CD14-positive monocyte (primary cell): ENCODE data around the gene PLCL2. TPM values are rescaled to one million over a fixed set of nuclear protein-coding genes. Genes with fewer than 3 reads are reported as not detected.
A peak's percentile ranks its signal among the peaks of the same experiment; 100 is the strongest.
"Not testable (repeated sequence)": the region's sequence is repeated elsewhere in the genome, so short reads cannot be mapped to it uniquely, and the experiment has no call there.

Experiments used
- DNase-seq, 3 donors: peaks; one replicate each; pipeline ENCODE4 v3.0.0-alpha.2; 2011 to 2022
- H2AFZ ChIP-seq: 2 replicates; pipeline ENCODE4 v1.6.0; 2012; ENCODE audit warnings: mild to moderate bottlenecking, low read depth, low read length, inconsistent platforms; ENCODE audit not compliant: insufficient read depth, poor library complexity, severe bottlenecking
- H3K27ac ChIP-seq, 2 donors: 1 replicate in 1 of 2; 2 replicates in 1 of 2; pipeline ENCODE4 v1.5.1; 2012 to 2013; ENCODE audit warnings: low read length in 2 of 2, control low read depth in 1 of 2, inconsistent platforms in 1 of 2, low read depth in 1 of 2, mild to moderate bottlenecking in 1 of 2
- H3K27me3 ChIP-seq, 2 donors: one replicate each; pipeline versions ENCODE4 v1.6.0 to v1.6.1; 2011 to 2013; ENCODE audit warnings: low read length in 2 of 2; ENCODE audit not compliant: control insufficient read depth in 2 of 2, insufficient read depth in 2 of 2
- H3K36me3 ChIP-seq, 2 donors: replicated peaks in 1 of 2; 1 replicate in 1 of 2; 2 replicates in 1 of 2; pipeline versions ENCODE4 v1.5.1 to v1.6.1; 2012 to 2013; ENCODE audit warnings: low read length in 2 of 2, control low read depth in 1 of 2, inconsistent platforms in 1 of 2, mild to moderate bottlenecking in 1 of 2; ENCODE audit not compliant: insufficient read depth in 2 of 2, control insufficient read depth in 1 of 2
- H3K4me1 ChIP-seq, 2 donors: 1 replicate in 1 of 2; 2 replicates in 1 of 2; pipeline versions ENCODE4 v1.5.1 to v1.6.1; 2012 to 2013; ENCODE audit warnings: low read length in 2 of 2, control low read depth in 1 of 2, inconsistent platforms in 1 of 2, mild to moderate bottlenecking in 1 of 2, moderate library complexity in 1 of 2; ENCODE audit not compliant: insufficient read depth in 2 of 2, control insufficient read depth in 1 of 2
- H3K4me2 ChIP-seq: replicated peaks from 2 replicates; pipeline ENCODE3; 2012; ENCODE audit warnings: low read length, moderate library complexity, mild to moderate bottlenecking; ENCODE audit not compliant: poor library complexity, severe bottlenecking; ENCODE audit errors: extremely low read depth
- H3K4me3 ChIP-seq, 3 experiments: fragments of 200-600 bp in 1 of 3; sonication (generic) in 1 of 3; replicated peaks in 1 of 3; 1 replicate in 2 of 3; 2 replicates in 1 of 3; pipeline ENCODE4 v1.5.1; 2011 to 2013; ENCODE audit warnings: low read length in 3 of 3, mild to moderate bottlenecking in 3 of 3, control low read depth in 2 of 3, low read depth in 2 of 3, inconsistent platforms in 1 of 3, moderate library complexity in 1 of 3
- H3K79me2 ChIP-seq: 2 replicates; pipeline ENCODE4 v1.6.0; 2012; ENCODE audit warnings: mild to moderate bottlenecking, control low read depth, inconsistent platforms, low read length, moderate library complexity; ENCODE audit not compliant: insufficient read depth
- H3K9ac ChIP-seq: 2 replicates; pipeline ENCODE4 v1.6.0; 2017; ENCODE audit warnings: low read length, mild to moderate bottlenecking; ENCODE audit not compliant: insufficient read depth, poor library complexity, severe bottlenecking
- H3K9me3 ChIP-seq, 2 donors: replicated peaks in 1 of 2; 1 replicate in 1 of 2; 2 replicates in 1 of 2; pipeline versions ENCODE4 v1.5.1 to v1.6.1; 2012 to 2013; ENCODE audit warnings: low read length in 2 of 2, control low read depth in 1 of 2; ENCODE audit not compliant: control insufficient read depth in 1 of 2, insufficient read depth in 1 of 2
- H4K20me1 ChIP-seq: 2 replicates; pipeline ENCODE4 v1.6.0; 2012; ENCODE audit warnings: mild to moderate bottlenecking, low read length, control low read depth, moderate library complexity; ENCODE audit not compliant: insufficient read depth
- H3K27ac Mint-ChIP-seq, 7 donors: one replicate each; pipeline ENCODE4 v1.8.0; 2020; ENCODE audit warnings: mild to moderate bottlenecking in 7 of 7, mixed read lengths in 7 of 7, moderate library complexity in 6 of 7, inconsistent platforms in 2 of 7
- H3K27me3 Mint-ChIP-seq, 3 donors: one replicate each; pipeline ENCODE4 v1.8.0; 2021 to 2022; ENCODE audit warnings: low read depth in 3 of 3, mild to moderate bottlenecking in 3 of 3, mixed read lengths in 3 of 3, moderate library complexity in 3 of 3, inconsistent platforms in 1 of 3
- H3K36me3 Mint-ChIP-seq, 2 donors: one replicate each; pipeline ENCODE4 v1.8.0; 2020; ENCODE audit warnings: mixed read lengths in 2 of 2, inconsistent platforms in 1 of 2, mild to moderate bottlenecking in 1 of 2
- H3K4me1 Mint-ChIP-seq: one replicate; pipeline ENCODE4 v1.8.0; 2020; ENCODE audit warnings: mild to moderate bottlenecking, mixed read lengths
- H3K4me3 Mint-ChIP-seq, 2 donors: one replicate each; pipeline ENCODE4 v1.8.0; 2020; ENCODE audit warnings: mild to moderate bottlenecking in 2 of 2, mixed read lengths in 2 of 2, moderate library complexity in 1 of 2
- H3K9me3 Mint-ChIP-seq, 7 donors: one replicate each; pipeline ENCODE4 v1.8.0; 2020 to 2022; ENCODE audit warnings: mixed read lengths in 7 of 7, mild to moderate bottlenecking in 6 of 7, moderate library complexity in 6 of 7, inconsistent platforms in 2 of 7
- CTCF ChIP-seq: fragments of 200-600 bp; IDR thresholded peaks from one replicate; pipeline ENCODE4 v1.8.0; 2022; ENCODE audit warnings: antibody characterized with exemption, mild to moderate bottlenecking
- WGBS: methylation state at CpG from one replicate; pipeline ENCODE4 v1.1.5; 2013; ENCODE audit warnings: missing lambda C conversion rate; ENCODE audit not compliant: insufficient coverage; 5-methylcytosine and 5-hydroxymethylcytosine counted together
- intact Hi-C, 2 donors: fragments of 100-400 bp; cut with micrococcal nuclease; formaldehyde crosslinking; loops; one replicate each; pipeline versions ENCODE4 v1.15.0 to v1.15.1; 2023
- polyA plus RNA-seq, 3 donors: library from polyadenylated mRNA; depleted of rRNA in 1 of 3; unstranded in 2 of 3; stranded (reverse) in 1 of 3; fragments of 300-500 nt in 2 of 3; fragments of >200 nt in 1 of 3; fragmentation: Illumina TruSeq in 2 of 3; gene quantifications; 1 replicate in 2 of 3; 2 replicates in 1 of 3; pipeline ENCODE4 v1.2.3, GENCODE V29; 2012 to 2021

Gene PLCL2
- polyA plus RNA-seq, 3 donors: 18.8 to 32.5 (median 26.8) TPM

- Histone ChIP-seq H3K79me2 (peaks cover 88% of the 10 kb centered on the region), H3K9ac (no peak overlapping the region), H3K4me2 (no peak overlapping the region), H3K27me3 (no peaks in the 10 kb centered on the region), H2AFZ (no peak overlapping the region), H3K27ac (no peak overlapping the region), H3K9me3 (no peaks in the 10 kb centered on the region), H3K4me1 (no peaks in the 10 kb centered on the region), H4K20me1 (peaks cover 88% of the 10 kb centered on the region), H3K4me3 (no peak overlapping the region), H3K36me3 (no peaks in the 10 kb centered on the region)
- H3K27me3 Mint-ChIP-seq: no peaks in the 10 kb centered on the region
- H3K4me1 Mint-ChIP-seq: peaks cover 10% of the 10 kb centered on the region
- intact Hi-C loops: no loop called here
- no peak for DNase-seq
- no peak for TF ChIP-seq CTCF
- H3K27ac Mint-ChIP-seq: no peak overlapping the region
- H3K36me3 Mint-ChIP-seq: peaks cover 3 to 5% of the 10 kb centered on the region in 2 donors
- no peak overlapping the region for H3K4me3 Mint-ChIP-seq
- H3K9me3 Mint-ChIP-seq: peaks cover 0 to 3% (median 0%) of the 10 kb centered on the region in 7 donors
- WGBS: no CpG with 5 or more reads among the region's 2 CpGs
These were observed 65.5 kb downstream of the PLCL2 start for GRCh38 chr3:16950282-16950681.

GRCh38 chr3:16950845-16951244 is 66.1 kb downstream of the PLCL2 start:
- H3K36me3 ChIP-seq: no peaks in the 10 kb centered on the region
- no peak overlapping the region for H3K4me2 ChIP-seq
- H2AFZ ChIP-seq: no peak overlapping the region
- peak overlapping the region in 2 of 7 donors; percentile 16 to 18 for H3K27ac Mint-ChIP-seq
- H3K9me3 ChIP-seq: no peaks in the 10 kb centered on the region
- H3K27me3 ChIP-seq: no peaks in the 10 kb centered on the region
- H3K27me3 Mint-ChIP-seq: no peaks in the 10 kb centered on the region
- no peak for DNase-seq
- no peak overlapping the region for H3K9ac ChIP-seq
- no peak for TF ChIP-seq CTCF
- H3K27ac ChIP-seq: no peak overlapping the region
- no peaks in the 10 kb centered on the region for H3K4me1 ChIP-seq
- H3K9me3 Mint-ChIP-seq: peaks cover 0 to 3% (median 0%) of the 10 kb centered on the region in 7 donors
- peaks cover 82% of the 10 kb centered on the region for H3K79me2 ChIP-seq
- H3K36me3 Mint-ChIP-seq: peaks cover 1 to 3% of the 10 kb centered on the region in 2 donors
- no peak overlapping the region for H3K4me3 Mint-ChIP-seq
- no peak overlapping the region for H3K4me3 ChIP-seq
- intact Hi-C loops: no loop called here
- WGBS: no CpG with 5 or more reads among the region's 1 CpG
- H3K4me1 Mint-ChIP-seq: peaks cover 10% of the 10 kb centered on the region
- peaks cover 83% of the 10 kb centered on the region for H4K20me1 ChIP-seq

- H2AFZ ChIP-seq, H3K4me1 Mint-ChIP-seq, intact Hi-C loops, H3K9me3 ChIP-seq, H3K27me3 ChIP-seq, H3K36me3 ChIP-seq, H3K4me3 ChIP-seq, H3K9ac ChIP-seq, DNase-seq, H3K9me3 Mint-ChIP-seq, H3K27me3 Mint-ChIP-seq, H3K36me3 Mint-ChIP-seq, H3K4me2 ChIP-seq, H3K4me3 Mint-ChIP-seq, H3K4me1 ChIP-seq, H3K27ac ChIP-seq: not testable (repeated sequence)
- H3K79me2 ChIP-seq: peaks cover 61% of the 10 kb centered on the region
- H3K27ac Mint-ChIP-seq: peak overlapping the region in 1 of 7 donors; percentile 15
- WGBS: no CpG with 5 or more reads among the region's 3 CpGs
- H4K20me1 ChIP-seq: peaks cover 65% of the 10 kb centered on the region
These were observed 73.1 kb downstream of the PLCL2 start for GRCh38 chr3:16957852-16958251.
